DOHH2 (cell line): ENCODE measurements around the gene ARL11.

Experiments used
- CTCF ChIP-seq: fragments of 200-600 bp; sonication (generic); IDR thresholded peaks from one replicate; pipeline ENCODE4 v1.5.1; 2014; ENCODE audit warnings: antibody characterized with exemption, mild to moderate bottlenecking, low read depth, low read length; ENCODE audit not compliant: poor library complexity, severe bottlenecking
- EZH2phosphoT487 ChIP-seq: fragments of 200-600 bp; sonication (generic); IDR thresholded peaks from 2 replicates; pipeline ENCODE4 v1.6.1; 2017; ENCODE audit warnings: borderline replicate concordance, mild to moderate bottlenecking, antibody characterized with exemption, low read length, moderate library complexity, mixed read lengths

GRCh38 chr13:49667773-49668172 lies 39.5 kb downstream of the ARL11 start:
- TF ChIP-seq CTCF = no peak
- TF ChIP-seq EZH2phosphoT487 = no peak
